CD14-positive monocyte (primary cell): ENCODE results near the gene DNAJA3. TPM values are rescaled to one million over a fixed set of nuclear protein-coding genes. Genes with fewer than 3 reads are reported as not detected.

Source experiments
- DNase-seq, 3 donors: peaks; one replicate each; pipeline ENCODE4 v3.0.0-alpha.2; 2011 to 2022
- H2AFZ ChIP-seq: 2 replicates; pipeline ENCODE4 v1.6.0; 2012; ENCODE audit warnings: mild to moderate bottlenecking, low read depth, low read length, inconsistent platforms; ENCODE audit not compliant: insufficient read depth, poor library complexity, severe bottlenecking
- H3K27ac ChIP-seq, 2 donors: 1 replicate in 1 of 2; 2 replicates in 1 of 2; pipeline ENCODE4 v1.5.1; 2012 to 2013; ENCODE audit warnings: low read length in 2 of 2, control low read depth in 1 of 2, inconsistent platforms in 1 of 2, low read depth in 1 of 2, mild to moderate bottlenecking in 1 of 2
- H3K27me3 ChIP-seq, 2 donors: one replicate each; pipeline versions ENCODE4 v1.6.0 to v1.6.1; 2011 to 2013; ENCODE audit warnings: low read length in 2 of 2; ENCODE audit not compliant: control insufficient read depth in 2 of 2, insufficient read depth in 2 of 2
- H3K36me3 ChIP-seq, 2 donors: replicated peaks in 1 of 2; 1 replicate in 1 of 2; 2 replicates in 1 of 2; pipeline versions ENCODE4 v1.5.1 to v1.6.1; 2012 to 2013; ENCODE audit warnings: low read length in 2 of 2, control low read depth in 1 of 2, inconsistent platforms in 1 of 2, mild to moderate bottlenecking in 1 of 2; ENCODE audit not compliant: insufficient read depth in 2 of 2, control insufficient read depth in 1 of 2
- H3K4me1 ChIP-seq, 2 donors: 1 replicate in 1 of 2; 2 replicates in 1 of 2; pipeline versions ENCODE4 v1.5.1 to v1.6.1; 2012 to 2013; ENCODE audit warnings: low read length in 2 of 2, control low read depth in 1 of 2, inconsistent platforms in 1 of 2, mild to moderate bottlenecking in 1 of 2, moderate library complexity in 1 of 2; ENCODE audit not compliant: insufficient read depth in 2 of 2, control insufficient read depth in 1 of 2
- H3K4me2 ChIP-seq: replicated peaks from 2 replicates; pipeline ENCODE3; 2012; ENCODE audit warnings: low read length, moderate library complexity, mild to moderate bottlenecking; ENCODE audit not compliant: poor library complexity, severe bottlenecking; ENCODE audit errors: extremely low read depth
- H3K4me3 ChIP-seq, 3 experiments: fragments of 200-600 bp in 1 of 3; sonication (generic) in 1 of 3; replicated peaks in 1 of 3; 1 replicate in 2 of 3; 2 replicates in 1 of 3; pipeline ENCODE4 v1.5.1; 2011 to 2013; ENCODE audit warnings: low read length in 3 of 3, mild to moderate bottlenecking in 3 of 3, control low read depth in 2 of 3, low read depth in 2 of 3, inconsistent platforms in 1 of 3, moderate library complexity in 1 of 3
- H3K79me2 ChIP-seq: 2 replicates; pipeline ENCODE4 v1.6.0; 2012; ENCODE audit warnings: mild to moderate bottlenecking, control low read depth, inconsistent platforms, low read length, moderate library complexity; ENCODE audit not compliant: insufficient read depth
- H3K9ac ChIP-seq: 2 replicates; pipeline ENCODE4 v1.6.0; 2017; ENCODE audit warnings: low read length, mild to moderate bottlenecking; ENCODE audit not compliant: insufficient read depth, poor library complexity, severe bottlenecking
- H3K9me3 ChIP-seq, 2 donors: replicated peaks in 1 of 2; 1 replicate in 1 of 2; 2 replicates in 1 of 2; pipeline versions ENCODE4 v1.5.1 to v1.6.1; 2012 to 2013; ENCODE audit warnings: low read length in 2 of 2, control low read depth in 1 of 2; ENCODE audit not compliant: control insufficient read depth in 1 of 2, insufficient read depth in 1 of 2
- H4K20me1 ChIP-seq: 2 replicates; pipeline ENCODE4 v1.6.0; 2012; ENCODE audit warnings: mild to moderate bottlenecking, low read length, control low read depth, moderate library complexity; ENCODE audit not compliant: insufficient read depth
- H3K27ac Mint-ChIP-seq, 7 donors: one replicate each; pipeline ENCODE4 v1.8.0; 2020; ENCODE audit warnings: mild to moderate bottlenecking in 7 of 7, mixed read lengths in 7 of 7, moderate library complexity in 6 of 7, inconsistent platforms in 2 of 7
- H3K27me3 Mint-ChIP-seq, 3 donors: one replicate each; pipeline ENCODE4 v1.8.0; 2021 to 2022; ENCODE audit warnings: low read depth in 3 of 3, mild to moderate bottlenecking in 3 of 3, mixed read lengths in 3 of 3, moderate library complexity in 3 of 3, inconsistent platforms in 1 of 3
- H3K36me3 Mint-ChIP-seq, 2 donors: one replicate each; pipeline ENCODE4 v1.8.0; 2020; ENCODE audit warnings: mixed read lengths in 2 of 2, inconsistent platforms in 1 of 2, mild to moderate bottlenecking in 1 of 2
- H3K4me1 Mint-ChIP-seq: one replicate; pipeline ENCODE4 v1.8.0; 2020; ENCODE audit warnings: mild to moderate bottlenecking, mixed read lengths
- H3K4me3 Mint-ChIP-seq, 2 donors: one replicate each; pipeline ENCODE4 v1.8.0; 2020; ENCODE audit warnings: mild to moderate bottlenecking in 2 of 2, mixed read lengths in 2 of 2, moderate library complexity in 1 of 2
- H3K9me3 Mint-ChIP-seq, 7 donors: one replicate each; pipeline ENCODE4 v1.8.0; 2020 to 2022; ENCODE audit warnings: mixed read lengths in 7 of 7, mild to moderate bottlenecking in 6 of 7, moderate library complexity in 6 of 7, inconsistent platforms in 2 of 7
- WGBS: methylation state at CpG from one replicate; pipeline ENCODE4 v1.1.5; 2013; ENCODE audit warnings: missing lambda C conversion rate; ENCODE audit not compliant: insufficient coverage; 5-methylcytosine and 5-hydroxymethylcytosine counted together
- intact Hi-C, 2 donors: fragments of 100-400 bp; cut with micrococcal nuclease; formaldehyde crosslinking; loops; one replicate each; pipeline versions ENCODE4 v1.15.0 to v1.15.1; 2023
- polyA plus RNA-seq, 3 donors: library from polyadenylated mRNA; depleted of rRNA in 1 of 3; unstranded in 2 of 3; stranded (reverse) in 1 of 3; fragments of 300-500 nt in 2 of 3; fragments of >200 nt in 1 of 3; fragmentation: Illumina TruSeq in 2 of 3; gene quantifications; 1 replicate in 2 of 3; 2 replicates in 1 of 3; pipeline ENCODE4 v1.2.3, GENCODE V29; 2012 to 2021
- TF ChIP-seq, protein P1 (sequence below): fragments of 200-600 bp; IDR thresholded peaks from one replicate; pipeline ENCODE4 v1.8.0; 2022; ENCODE audit warnings: antibody characterized with exemption, mild to moderate bottlenecking

DNAJA3 gene
- polyA plus RNA-seq, 3 donors = 17.1 to 27.9 (median 19.5) TPM

DNA sequence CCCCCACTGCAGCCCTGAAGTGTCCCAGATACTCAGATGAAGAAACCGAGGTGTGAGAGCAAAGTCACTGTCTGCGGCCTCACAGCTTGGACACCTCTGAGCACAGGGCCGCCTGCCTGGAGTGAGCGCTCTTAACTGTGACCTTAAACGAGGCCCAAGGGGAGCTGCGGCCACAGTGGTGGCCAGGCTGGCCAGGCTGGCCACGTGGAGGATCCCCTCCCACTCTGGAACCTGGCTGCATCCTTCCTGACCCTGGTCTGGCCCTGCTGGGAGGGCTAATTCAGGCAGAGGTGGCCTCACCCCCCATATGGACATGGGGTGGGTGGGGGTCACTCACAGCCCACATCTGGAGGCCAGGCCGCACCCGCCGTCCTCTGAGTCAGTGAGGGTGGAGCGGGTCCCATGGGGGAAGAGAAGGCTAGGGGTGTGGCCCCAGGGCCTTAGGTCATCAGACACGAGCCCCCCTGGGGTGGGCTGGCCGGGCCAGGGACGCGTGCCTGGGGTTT is 47.5 kb upstream of the DNAJA3 start:
- Mint-ChIP-seq H3K4me3 (no peak overlapping the region), H3K27me3 (peaks cover 0 to 2% (median 2%) of the 10 kb centered on the region in 3 donors), H3K9me3 (no peaks in the 10 kb centered on the region), H3K4me1 (peaks cover 16% of the 10 kb centered on the region), H3K36me3 (peaks cover 19 to 59% of the 10 kb centered on the region in 2 donors), H3K27ac (peak overlapping the region in 2 of 7 donors; percentile 13 to 46)
- no peak for DNase-seq
- TF ChIP-seq, protein P1, sequence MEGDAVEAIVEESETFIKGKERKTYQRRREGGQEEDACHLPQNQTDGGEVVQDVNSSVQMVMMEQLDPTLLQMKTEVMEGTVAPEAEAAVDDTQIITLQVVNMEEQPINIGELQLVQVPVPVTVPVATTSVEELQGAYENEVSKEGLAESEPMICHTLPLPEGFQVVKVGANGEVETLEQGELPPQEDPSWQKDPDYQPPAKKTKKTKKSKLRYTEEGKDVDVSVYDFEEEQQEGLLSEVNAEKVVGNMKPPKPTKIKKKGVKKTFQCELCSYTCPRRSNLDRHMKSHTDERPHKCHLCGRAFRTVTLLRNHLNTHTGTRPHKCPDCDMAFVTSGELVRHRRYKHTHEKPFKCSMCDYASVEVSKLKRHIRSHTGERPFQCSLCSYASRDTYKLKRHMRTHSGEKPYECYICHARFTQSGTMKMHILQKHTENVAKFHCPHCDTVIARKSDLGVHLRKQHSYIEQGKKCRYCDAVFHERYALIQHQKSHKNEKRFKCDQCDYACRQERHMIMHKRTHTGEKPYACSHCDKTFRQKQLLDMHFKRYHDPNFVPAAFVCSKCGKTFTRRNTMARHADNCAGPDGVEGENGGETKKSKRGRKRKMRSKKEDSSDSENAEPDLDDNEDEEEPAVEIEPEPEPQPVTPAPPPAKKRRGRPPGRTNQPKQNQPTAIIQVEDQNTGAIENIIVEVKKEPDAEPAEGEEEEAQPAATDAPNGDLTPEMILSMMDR = no peak
- peaks cover 97% of the 10 kb centered on the region for H4K20me1 ChIP-seq
- no peak overlapping the region for H3K4me2 ChIP-seq
- intact Hi-C loops = no loop called here
- no peak overlapping the region for H3K9ac ChIP-seq
- H3K79me2 ChIP-seq = peaks cover 7% of the 10 kb centered on the region
- H3K27ac ChIP-seq = no peak overlapping the region
- peaks cover 54% of the 10 kb centered on the region in 2 donors for H3K36me3 ChIP-seq
- no peak overlapping the region for H3K4me3 ChIP-seq
- WGBS = 93% methylated on average over 11 of the region's 15 CpGs
- H2AFZ ChIP-seq = no peak overlapping the region
- no peaks in the 10 kb centered on the region for H3K9me3 ChIP-seq
- no peaks in the 10 kb centered on the region for H3K27me3 ChIP-seq
- peaks cover 2 to 7% of the 10 kb centered on the region in 2 donors for H3K4me1 ChIP-seq

DNA sequence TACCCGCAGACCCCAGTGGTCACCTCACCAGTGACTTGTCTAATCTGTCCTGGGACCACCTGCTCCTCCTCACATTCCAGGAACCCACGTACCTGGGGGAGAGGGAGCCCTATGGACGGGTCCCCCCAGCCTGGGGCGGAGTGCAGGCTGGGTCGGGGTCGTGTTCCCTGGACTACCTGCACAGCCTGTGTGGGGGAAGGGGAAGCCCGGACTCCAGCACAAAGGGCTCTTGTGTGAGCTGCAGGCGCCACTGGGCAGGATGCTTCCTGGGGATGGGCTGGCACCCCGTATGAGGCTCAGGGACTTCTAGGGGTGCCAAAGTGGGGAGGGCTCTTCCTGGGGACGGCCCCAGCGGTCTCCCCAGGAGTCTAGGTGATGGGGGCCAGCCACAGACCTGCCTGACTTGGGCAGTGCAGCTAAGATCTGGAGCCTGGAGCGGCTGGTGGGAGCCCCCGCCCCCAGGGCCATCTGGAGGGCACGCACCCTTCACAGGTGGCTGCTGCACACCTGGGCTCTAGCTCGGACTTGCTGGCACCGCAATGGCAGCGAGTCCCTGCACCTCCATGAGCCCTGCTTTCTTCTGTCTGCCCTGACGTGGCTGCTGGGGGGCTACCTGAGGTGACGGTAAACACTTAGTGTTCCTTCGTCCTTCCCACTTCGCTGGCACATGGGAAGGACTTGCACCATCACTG is 46.5 kb upstream of the DNAJA3 start:
- no peak overlapping the region for H3K27ac ChIP-seq
- peaks cover 63% of the 10 kb centered on the region in 2 donors for H3K36me3 ChIP-seq
- H4K20me1 ChIP-seq = peaks cover 97% of the 10 kb centered on the region
- 96% methylated on average over 18 of the region's 21 CpGs for WGBS
- intact Hi-C loops = no loop called here
- no peak for DNase-seq
- no peaks in the 10 kb centered on the region for H3K9me3 Mint-ChIP-seq
- H3K36me3 Mint-ChIP-seq = peaks cover 22 to 62% of the 10 kb centered on the region in 2 donors
- peaks cover 12% of the 10 kb centered on the region for H3K4me1 Mint-ChIP-seq
- TF ChIP-seq, protein P1 = no peak
- peak overlapping the region in 1 of 7 donors; percentile 45 for H3K27ac Mint-ChIP-seq
- no peaks in the 10 kb centered on the region for H3K27me3 ChIP-seq
- no peak overlapping the region for H3K4me3 Mint-ChIP-seq
- H3K4me3 ChIP-seq = no peak overlapping the region
- H2AFZ ChIP-seq = no peak overlapping the region
- H3K9me3 ChIP-seq = no peaks in the 10 kb centered on the region
- peaks cover 0 to 2% (median 2%) of the 10 kb centered on the region in 3 donors for H3K27me3 Mint-ChIP-seq
- no peak overlapping the region for H3K9ac ChIP-seq
- peaks cover 7% of the 10 kb centered on the region for H3K79me2 ChIP-seq
- no peak overlapping the region for H3K4me2 ChIP-seq
- H3K4me1 ChIP-seq = no peaks in the 10 kb centered on the region
